ENCODE measurements around the gene SLIT1.

Gene SLIT1

DNA sequence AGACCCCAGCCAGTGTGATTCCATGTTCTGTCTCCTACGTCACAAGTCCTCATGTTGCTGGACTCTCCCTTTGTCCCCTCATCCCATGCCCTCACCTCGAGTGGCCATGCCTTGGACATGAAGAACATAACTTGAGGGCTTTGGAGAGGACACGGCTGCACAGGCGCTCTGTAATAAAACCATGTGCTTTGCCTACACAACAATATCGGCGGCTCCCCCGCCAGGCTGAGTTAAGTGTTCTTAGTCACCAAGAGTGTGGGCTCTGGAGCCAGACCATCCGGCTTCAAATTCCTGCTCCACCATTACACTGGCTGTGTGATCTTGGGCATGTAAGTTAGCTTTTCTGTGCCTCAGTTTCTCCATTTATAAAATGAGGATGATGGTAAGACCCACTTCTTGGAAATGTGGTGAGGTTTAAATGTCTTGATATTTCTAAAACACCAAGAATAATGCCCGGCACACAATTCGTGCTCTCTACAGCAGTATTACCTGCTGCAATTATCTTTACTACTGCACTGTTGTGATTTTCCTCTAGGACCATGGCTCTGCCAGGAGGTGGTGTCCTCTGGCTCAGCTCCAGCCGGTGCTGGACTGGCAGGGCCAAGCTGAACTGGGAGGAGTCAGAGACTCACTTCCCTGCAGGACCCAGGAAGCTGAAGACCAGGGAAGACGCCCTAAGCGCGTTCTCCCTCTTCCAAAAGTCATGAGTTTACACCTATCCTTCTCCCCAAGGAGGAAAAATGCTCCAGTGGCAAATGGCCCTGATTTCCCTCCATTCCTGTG is 15.7 kb downstream of the SLIT1 start:
- no peak for DNase-seq

DNA sequence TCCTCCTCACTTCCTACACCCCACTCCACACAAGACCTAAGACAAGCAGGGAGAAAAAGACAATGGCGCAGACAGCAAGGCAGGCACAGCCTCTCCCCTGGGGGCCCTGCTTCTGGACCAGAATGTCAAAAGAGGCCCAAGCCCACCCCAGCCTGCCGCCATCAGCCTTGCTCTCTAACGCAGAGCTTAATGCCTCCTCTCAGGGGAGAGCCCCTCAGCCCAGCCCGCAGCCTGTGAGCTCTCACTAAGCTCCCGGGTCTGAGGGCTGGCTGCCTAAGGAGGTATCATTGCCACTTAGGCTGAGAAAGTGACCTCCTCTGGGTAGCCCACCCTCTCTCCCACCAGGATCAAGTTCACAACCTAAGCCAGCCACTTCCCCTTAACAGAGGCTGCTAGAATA is 16.7 kb downstream of the SLIT1 start:
- no peak for DNase-seq

DNA sequence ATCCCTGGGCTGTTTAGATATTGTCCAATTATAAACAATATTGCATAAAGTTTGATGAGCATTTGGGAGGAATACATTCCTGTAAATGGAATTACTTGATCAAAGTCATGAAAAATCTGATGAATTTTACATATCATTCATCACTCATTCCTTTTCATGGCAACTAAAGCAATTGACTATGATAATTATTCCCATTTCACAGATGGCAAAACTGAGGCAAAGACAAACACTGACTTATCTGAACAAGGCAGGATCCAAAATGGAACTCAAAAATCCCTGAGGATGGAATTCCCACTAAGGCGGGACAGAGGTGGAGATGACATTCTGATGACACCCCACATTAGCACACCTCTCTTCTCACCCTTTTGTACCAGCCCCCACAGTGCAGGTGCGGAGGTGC is 17.1 kb downstream of the SLIT1 start:
- no peak for DNase-seq

DNA sequence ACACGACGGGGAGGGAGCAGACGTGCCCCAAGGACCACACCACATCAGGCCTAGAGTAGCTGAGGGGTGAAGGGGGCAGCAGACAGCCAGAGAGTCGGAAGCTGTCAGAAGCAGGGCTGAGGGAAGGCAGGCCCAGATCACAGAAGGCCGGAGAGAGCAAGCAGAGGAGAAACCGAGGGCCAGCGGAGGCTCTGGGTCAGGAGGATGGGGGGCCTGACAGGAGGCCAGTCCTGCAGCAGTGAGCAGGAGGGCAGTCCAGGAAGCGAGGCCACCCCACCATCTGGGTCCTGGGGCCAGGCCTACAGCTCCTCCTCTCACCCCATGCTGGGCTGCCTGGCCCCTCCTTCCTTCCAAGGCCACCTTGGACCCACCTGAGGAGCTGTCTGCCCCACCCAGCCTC is 20.3 kb downstream of the SLIT1 start:
- no peak for DNase-seq

DNA sequence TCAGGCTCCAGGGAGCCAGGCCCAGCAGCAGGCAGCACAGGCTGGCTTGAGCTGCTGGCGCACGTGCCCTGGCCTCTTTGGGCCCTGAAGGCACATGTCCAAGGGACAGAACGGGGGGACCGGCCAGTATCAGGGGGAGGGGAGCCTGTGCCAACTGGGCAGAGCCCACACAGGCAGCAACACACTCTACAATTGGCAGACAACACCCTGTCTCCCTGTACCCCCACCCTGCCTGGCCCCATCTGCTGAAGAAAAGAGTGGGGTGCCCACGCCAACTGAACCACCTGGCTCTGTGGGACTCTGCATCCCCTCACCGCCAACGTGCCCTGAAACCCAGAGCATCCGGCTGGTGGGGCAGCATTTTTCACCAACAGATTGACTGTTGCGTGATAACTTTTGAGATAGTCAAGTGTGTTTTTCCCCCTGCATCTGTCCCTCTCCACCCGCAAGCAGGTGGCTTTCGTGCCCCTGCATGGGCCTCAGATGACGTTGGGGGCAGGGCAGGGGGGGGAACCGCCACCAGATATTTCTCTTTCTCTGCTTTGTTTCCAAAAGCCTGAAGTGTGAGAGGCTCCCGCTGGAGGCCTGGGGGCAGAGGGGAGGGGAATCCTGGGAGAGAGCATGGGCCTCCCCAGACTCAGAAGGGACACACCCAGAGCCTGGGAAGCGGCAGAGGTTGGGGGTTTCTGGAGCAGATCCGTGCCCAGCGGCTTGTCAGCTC is 21.8 kb downstream of the SLIT1 start:
- no peak for DNase-seq

DNA sequence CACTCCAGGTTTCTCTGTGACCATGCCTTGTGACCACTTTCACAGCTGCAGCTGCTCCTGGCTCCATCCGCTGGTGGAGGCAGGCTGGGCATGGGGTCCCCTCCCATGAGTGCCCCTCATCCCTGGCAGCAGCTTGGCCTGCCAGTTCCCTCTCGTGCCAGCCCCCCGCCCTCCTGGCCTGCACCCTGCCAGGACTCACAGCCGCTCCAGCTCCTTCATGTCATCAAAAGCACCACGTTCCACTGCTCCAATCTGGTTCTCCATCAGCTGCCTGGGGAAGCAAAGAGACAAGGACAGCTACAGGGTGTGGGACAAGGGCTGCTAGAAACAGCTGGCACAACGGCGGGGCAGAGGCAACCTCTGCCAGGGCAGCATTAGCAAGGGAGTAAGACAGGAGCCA is 22.6 kb downstream of the SLIT1 start:
- DNase-seq = no peak

DNA sequence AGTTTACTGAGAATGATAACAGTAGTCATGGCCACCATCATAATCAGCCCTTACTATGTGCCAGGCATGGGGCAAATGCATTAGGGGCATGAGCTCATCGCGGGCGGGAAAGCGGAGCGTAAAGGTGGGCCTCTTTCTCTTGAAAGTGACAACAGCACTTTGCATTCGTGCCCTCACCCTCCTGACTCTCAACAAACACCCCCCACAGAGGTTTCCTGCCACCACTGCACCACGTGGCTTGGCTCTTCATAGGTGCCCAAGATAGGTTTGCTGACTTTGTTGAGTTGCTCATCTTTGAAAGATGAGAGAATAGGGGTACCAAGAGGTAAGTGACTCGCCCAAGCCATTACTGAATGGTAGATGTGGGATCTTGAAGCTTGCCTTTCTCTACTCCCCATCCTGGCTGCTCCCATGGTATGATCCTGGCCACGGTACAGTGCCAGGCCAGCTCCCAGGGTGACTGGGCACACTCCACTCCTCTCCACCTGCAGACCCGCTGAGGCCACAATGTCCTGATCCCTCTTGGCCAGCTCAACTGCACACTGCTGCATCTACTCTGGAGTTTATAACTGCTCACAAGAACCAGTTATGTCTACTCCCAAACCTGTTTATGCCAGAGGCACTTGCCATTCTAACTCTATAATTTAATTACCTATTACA is 26.0 kb downstream of the SLIT1 start:
- no peak for DNase-seq

DNA sequence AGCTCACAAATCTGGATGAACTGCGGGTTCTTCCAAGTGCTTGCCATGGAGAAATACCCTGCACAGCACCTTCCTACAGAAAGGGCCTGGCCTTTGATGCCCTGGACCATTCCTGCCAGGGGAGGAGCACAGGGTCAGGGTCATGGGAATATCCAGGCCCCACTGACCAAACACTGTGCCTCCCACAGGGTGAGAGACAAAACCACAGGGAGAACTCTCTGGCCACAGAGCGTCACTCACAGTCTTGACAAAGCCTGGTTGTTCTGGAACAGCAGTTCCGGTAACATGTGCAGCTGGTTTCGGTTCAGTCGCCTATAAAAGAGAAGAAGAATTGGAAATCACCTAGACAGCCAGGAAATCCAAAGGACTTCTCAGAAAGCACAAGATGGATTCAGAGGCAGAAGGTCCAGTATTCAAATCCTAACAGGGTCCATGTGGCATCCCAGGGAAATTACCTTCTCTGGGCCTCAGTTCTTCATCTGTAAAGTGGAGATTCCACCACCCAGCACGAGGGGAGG is 28.1 kb downstream of the SLIT1 start:
- DNase-seq = no peak

DNA sequence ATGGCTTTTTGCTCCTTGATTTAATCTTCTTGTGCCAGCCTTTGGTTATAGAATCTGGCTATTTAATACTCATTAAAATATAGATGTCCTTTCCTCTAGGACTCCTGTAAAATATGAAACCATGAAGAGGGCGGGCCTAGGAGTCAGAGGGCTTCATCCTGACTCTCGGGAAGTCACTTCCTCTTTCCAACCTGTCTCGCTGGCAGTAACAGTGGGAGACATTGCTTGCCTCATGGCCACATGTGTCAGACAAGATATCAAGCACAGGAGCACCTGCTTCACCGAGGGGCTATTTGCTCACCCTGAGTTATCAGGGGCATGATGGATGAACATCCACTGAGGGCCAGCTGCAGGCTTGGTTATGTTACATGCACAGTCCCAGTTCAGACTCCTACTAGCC is 31.0 kb downstream of the SLIT1 start:
- no peak for DNase-seq

DNA sequence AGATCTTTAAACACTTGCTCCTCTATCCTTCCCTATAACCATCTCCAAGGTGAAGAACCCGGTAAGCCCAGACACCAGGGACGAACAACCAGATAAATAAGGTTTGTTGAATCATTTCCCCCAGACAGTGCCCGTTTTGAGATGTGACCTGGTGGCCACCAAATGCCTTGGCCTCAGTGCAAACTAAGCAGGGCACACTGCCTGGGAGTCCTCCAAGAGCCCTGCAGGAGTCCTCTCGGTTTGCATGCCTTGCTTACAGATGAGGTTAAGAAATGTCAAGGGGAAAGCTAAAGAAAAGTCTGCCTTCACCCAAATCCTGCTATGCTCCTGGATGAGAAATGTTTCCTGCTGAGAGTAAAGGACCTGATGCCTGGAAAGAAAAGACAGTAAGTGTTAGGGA is 31.6 kb downstream of the SLIT1 start:
- DNase-seq = no peak

DNA sequence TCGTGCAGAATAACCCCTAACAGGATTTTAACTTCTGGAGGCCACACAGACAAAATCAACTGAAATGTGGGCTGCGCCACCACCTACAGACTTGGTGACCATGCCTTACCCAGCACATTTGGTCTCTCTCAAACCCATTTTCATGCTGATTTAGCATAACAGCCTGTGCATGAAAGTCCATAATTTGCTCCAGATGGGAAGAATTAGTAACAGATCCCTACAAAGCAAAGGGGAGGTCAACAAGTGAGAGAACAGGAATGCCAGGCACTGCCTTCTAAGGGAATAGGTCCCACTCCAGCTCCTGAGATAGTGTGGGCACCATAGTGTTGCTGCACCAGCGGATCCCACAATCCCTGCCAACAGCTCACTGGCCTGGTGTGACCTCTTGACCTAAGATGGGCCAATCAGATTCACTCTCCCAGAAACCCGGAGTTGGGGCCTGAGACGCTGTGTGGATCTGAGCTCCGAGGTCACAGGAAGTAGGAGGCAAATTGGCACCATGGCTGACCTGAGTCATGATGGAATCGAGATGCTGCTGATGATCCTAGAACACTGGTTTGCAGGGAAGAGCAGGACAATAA is 32.4 kb downstream of the SLIT1 start:
- DNase-seq = no peak

DNA sequence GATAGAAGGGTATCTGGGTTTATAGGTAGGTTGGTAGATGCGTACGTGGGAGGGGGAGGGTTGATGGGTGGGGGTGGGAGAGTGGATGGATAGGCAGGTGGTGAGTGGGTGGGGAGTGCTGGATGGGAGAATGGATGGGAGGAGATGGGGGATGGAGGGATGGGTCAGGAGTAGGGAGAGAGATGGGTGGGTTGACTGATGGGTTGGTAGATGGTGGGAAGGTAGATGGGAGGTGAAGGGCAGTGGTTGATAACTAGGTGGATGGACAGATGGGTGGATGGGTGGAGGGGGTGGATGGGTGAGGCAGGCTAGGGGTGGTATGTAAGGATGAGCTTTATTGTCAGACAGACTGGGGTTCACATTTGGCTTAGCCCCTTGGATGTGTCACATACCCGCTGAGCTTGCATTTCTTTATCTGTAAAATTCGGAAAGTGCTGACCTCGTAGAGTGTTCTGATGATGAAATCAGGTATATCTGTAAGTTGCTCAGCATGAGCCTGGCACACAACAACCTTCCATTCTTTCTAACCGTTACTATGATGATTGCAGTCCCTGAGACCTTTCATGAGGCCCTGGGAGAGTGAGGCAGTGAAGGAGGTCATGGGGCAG is 34.3 kb downstream of the SLIT1 start:
- no peak for DNase-seq

DNA sequence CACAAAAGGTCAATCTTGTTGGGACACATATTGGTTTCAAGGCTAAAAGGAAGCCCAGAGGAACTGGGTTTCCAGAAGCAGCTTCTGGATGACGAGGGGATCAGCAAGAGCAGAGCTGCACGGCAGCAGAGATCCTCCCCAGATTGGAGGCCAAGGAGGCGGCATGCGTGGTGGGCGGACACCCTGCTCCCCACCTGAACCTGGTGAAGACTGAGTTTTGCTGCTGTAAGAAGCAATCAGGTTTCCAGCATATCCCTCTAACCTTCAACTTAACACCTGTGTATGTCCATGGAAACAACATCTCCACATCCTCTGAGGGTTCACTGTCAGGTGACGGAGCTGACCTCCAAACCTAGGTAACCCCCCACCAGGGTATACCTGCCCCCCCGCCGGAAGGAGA is 35.1 kb downstream of the SLIT1 start:
- no peak for DNase-seq

DNA sequence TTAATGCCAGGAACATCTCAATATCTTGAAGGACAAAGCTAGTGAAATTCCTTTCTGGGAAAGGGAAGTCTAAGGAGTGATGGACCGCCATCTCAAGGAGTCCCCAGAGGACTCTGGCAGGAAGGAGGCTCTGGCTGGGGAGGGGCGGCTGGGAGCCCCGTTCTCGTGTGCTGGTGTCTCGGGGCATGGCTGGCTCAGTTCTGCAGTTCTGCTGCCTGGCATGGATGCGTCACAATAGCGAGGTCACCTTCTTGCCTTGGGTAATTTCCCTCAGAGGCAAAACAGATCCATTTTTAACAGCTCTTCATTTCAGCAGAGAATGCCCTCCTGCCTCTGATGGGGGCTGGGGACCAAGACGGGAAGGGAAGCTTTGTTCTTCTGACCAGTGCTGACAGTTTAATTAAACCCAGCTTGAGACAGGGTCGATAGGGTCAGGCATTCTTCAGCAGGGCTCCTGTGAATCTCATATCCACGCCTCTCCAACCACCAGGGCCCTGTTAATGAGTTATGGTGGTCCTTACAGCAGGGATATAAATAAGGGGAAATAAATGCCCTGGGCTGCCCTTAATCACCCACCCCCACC is 35.7 kb downstream of the SLIT1 start:
- no peak for DNase-seq

DNA sequence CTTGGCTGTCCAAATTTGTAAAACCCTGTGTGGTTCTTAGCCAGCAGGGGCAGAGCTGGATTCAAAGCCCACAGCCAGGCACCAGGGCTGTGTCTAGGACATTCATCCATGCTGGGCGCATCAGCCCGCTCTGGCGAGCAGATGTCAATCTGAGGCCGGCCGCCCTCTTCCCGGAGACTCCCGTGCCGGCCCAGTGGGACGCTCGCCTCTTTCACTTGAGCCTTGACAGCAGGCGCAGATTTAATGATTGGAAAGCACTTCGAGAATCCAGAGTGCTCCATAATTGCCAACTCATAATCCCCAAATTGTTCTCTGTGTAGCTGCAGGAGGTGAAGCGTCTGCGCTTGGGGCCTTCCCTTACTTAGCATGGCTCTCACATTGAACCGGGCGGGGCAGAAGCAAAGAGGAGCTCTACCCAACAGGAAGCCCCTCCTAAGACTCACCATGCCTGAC is 36.7 kb downstream of the SLIT1 start:
- DNase-seq = no peak

DNA sequence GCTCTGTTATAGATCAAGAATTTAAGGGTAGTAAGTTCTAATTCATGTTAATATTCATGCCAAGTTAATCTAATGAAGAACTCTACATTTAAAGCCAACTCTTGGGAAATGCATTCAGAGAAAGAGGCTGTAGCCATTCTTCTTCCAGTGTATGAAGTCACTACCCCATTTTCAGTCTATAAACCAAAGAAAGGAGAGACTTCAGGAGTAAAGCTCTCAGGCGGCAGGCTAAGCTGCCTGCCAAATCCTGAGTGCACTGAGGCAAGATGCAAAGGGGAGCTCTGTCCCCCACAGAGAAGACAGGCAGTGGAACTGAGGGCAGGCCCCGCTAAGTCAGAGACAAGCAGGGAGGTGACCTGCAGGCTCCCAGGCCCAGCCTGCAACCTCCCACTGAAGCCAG is 41.5 kb downstream of the SLIT1 start:
- DNase-seq = no peak

DNA sequence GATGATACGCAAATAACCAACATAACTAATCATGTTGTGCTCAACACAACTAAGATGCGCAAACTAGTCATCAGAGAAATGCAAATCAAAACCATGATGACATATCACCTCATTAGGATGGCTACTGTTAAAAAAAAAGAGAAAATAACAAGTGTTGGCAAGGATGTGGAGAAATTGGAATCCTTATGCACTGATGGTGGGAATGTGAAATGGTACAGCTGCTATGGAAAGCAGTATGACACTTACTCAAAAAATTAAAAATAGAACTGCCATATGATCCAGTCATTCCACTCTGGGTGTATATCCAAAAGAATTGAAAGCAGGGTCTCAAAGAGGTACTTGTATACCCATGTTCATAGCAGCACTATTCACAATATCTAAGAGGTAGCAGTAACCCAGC is 42.9 kb downstream of the SLIT1 start:
- no peak for DNase-seq

DNA sequence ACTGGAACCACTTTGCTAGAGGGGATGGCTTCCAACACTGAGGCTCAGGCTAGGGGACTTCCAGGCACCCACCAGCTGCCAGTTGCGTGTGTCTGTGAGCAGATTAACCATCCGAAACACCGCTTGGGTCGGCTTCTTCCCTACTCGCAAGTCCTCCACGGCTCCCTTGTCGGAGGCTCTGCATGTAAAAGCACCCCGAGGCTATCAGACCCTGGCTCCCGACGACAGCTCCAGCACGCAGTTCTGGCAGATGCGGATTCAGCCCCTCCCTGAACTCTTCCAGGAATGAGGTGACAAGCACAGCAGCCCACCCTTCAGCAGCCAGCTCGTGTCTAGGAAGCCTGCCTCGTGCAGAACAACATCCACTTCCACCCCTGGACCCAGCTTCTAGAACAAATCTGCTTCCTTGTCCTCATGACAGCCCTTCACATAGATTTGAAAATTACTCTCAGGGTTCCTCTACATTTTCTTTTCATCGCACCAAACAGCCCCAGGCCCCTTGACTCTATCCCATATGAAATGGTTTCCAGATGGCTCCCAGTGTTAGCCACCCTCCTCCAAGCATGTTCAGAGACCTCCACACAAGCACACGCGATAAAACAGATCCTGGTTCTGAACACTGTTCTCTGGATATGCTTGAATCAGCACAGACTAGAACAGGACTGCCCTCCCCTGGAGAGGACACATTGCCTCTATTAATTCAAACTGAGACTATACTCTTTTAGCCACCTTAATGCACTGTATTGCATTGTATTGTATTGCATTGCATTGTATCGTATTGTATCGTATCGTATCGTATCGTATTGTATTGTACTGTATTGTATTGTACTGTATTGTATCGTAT is 44.6 kb downstream of the SLIT1 start:
- no peak for DNase-seq

DNA sequence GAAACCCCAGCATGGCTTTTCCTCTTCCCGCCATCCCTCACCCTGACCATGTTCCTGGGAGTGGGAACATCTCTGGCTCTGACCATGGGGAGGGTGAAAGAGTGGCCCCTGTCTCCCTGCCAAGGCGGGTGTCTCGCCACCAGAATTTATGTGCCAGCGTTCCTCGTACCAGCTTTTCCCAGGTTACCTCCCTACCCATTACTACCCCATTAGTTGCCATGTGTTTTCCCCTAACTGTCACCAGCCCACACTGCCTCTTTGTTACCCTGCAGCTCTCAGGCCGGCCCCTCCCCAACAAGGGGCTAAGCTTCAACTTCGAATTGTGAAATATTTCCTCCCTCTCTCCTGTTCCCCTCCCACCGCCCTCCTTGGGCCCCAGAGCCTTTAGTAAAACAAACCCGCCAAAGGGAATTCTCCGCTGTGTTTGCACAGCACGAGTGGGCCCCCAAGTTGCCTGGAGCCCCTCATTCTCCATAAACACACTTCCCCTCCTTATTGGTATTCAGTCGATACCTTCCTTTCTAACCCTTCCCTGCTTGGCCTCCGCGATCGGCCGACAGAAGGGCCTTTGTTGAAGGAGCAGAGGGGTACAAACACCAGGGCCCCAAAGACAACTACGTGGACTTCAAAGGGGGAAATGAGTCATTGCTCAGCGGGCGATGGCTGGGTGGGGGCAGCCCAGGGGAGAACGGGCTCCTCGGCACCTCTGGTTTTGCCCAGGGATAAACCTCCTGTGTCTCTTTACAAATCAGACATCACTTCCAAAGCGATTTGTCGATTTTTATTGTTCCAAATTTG is 45.5 kb downstream of the SLIT1 start:
- no peak for DNase-seq

DNA sequence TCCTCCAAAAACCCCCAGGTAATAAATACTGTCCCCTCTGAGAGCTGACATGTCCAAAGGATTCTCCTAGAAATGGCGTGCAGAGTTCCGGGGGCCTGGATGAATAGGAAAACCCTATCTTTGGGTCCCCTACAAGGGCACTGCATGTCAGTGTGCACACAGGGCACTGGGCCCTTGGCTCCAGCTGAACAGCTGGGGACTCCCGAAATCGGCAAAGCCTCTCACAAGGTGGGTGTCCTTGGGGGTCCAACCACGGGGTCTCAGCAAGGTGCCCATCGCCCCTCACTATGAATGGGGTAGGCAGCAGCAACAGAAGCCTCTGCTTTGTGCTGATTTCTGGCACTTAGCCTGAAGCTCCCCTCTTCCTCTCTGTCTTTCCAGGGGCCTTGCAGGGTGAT is 46.1 kb downstream of the SLIT1 start:
- no peak for DNase-seq

DNA sequence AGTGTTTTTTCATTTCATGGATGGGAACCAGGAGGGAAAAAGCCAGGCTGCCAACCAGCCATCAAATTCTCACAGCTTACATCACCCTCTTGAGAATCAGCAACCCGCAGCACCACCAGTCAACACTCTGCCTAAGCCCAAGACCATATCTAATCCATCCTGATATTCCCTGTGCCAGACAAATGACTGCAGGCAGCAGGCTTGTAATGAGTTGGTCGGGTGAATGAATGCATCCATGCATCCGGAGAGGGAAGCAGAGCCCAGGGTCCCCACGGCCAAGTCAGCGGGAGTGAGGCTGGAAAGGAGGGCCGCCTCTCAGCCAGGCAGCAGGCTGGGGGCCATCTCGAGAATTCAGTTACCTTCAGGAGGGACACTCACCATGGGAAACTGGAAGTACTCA is 46.9 kb downstream of the SLIT1 start:
- DNase-seq = no peak
